ENCODE data around the gene GPR21.

DNA sequence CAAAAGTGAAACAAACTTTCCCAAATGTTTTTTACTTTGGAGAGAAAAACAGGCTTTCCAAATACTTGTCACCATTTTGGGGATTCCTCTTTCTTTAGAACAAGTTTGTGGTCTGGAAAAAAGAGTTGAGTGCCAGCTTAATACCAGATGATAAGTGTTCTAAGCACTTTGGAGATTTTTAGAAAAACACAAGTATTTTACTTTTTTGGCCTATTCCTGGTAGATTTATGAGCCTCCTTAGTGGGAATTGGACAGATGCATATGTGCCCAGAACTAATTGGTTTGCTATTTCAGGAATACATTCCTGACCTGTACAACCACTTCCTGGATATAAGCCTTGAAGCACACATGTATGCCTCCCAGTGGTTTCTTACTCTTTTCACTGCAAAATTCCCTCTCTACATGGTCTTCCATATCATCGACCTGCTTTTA lies 40.5 kb downstream of the GPR21 start:
- TF ChIP-seq, protein P1, sequence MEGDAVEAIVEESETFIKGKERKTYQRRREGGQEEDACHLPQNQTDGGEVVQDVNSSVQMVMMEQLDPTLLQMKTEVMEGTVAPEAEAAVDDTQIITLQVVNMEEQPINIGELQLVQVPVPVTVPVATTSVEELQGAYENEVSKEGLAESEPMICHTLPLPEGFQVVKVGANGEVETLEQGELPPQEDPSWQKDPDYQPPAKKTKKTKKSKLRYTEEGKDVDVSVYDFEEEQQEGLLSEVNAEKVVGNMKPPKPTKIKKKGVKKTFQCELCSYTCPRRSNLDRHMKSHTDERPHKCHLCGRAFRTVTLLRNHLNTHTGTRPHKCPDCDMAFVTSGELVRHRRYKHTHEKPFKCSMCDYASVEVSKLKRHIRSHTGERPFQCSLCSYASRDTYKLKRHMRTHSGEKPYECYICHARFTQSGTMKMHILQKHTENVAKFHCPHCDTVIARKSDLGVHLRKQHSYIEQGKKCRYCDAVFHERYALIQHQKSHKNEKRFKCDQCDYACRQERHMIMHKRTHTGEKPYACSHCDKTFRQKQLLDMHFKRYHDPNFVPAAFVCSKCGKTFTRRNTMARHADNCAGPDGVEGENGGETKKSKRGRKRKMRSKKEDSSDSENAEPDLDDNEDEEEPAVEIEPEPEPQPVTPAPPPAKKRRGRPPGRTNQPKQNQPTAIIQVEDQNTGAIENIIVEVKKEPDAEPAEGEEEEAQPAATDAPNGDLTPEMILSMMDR (IDR thresholded peaks at IDR 0.05): no peak
- TF ChIP-seq EZH2 (IDR thresholded peaks at IDR 0.05) (no peak), EZH2phosphoT487 (IDR thresholded peaks at IDR 0.05) (no peak)

All from neural progenitor cell (in vitro differentiated cells).